HL-60 (cell line): ENCODE results near the gene AOC1.

ENCODE experiments used
- DNase-seq, 2 experiments: peaks; one replicate each; pipeline ENCODE4 v3.0.0-alpha.2; 2010 to 2020; ENCODE audit warnings: low read depth in 1 of 2, low spot score in 1 of 2
- H3K27ac ChIP-seq: fragments of 250-450 bp; sonication (Bioruptor Pico); replicated peaks from 2 replicates; pipeline ENCODE4 v1.5.1; 2020; ENCODE audit warnings: mild to moderate bottlenecking, moderate library complexity
- H3K27me3 ChIP-seq: fragments of 250-450 bp; sonication (Bioruptor Pico); 2 replicates; pipeline ENCODE4 v1.5.1; 2021; ENCODE audit warnings: mild to moderate bottlenecking, moderate library complexity; ENCODE audit not compliant: insufficient read depth, poor library complexity, severe bottlenecking
- H3K4me3 ChIP-seq: replicated peaks from 2 replicates; pipeline ENCODE4 v1.5.1; 2011; ENCODE audit warnings: mild to moderate bottlenecking, control low read depth, low read length; ENCODE audit not compliant: insufficient read depth
- CTCF ChIP-seq: IDR thresholded peaks from one replicate; pipeline ENCODE4 v1.5.1; 2011; ENCODE audit warnings: low read length, control low read depth, inconsistent platforms; ENCODE audit not compliant: insufficient read depth
- GABPA ChIP-seq: IDR thresholded peaks from 2 replicates; pipeline ENCODE4 v1.6.1; 2012; ENCODE audit warnings: low read depth
- POLR2AphosphoS5 ChIP-seq: IDR thresholded peaks from 2 replicates; pipeline ENCODE4 v1.6.1; 2012; ENCODE audit warnings: low read depth
- REST ChIP-seq: IDR thresholded peaks from 2 replicates; pipeline ENCODE4 v1.6.1; 2012; ENCODE audit warnings: low read depth; ENCODE audit not compliant: insufficient replicate concordance
- SPI1 ChIP-seq: IDR thresholded peaks from 2 replicates; pipeline ENCODE4 v1.6.1; 2012; ENCODE audit warnings: low read depth, mild to moderate bottlenecking, borderline replicate concordance

The AOC1 gene

GRCh38 chr7:150830937-150831336 is 21.4 kb upstream of the AOC1 start:
- H3K4me3 ChIP-seq, result no peak overlapping the region
- TF ChIP-seq CTCF, result no peak
- no peak for DNase-seq

GRCh38 chr7:150831851-150832250 is 20.5 kb upstream of the AOC1 start:
- H3K27me3 ChIP-seq, result no peaks in the 10 kb centered on the region
- DNase-seq, result no peak
- no peak overlapping the region for H3K4me3 ChIP-seq
- TF ChIP-seq CTCF (no peak), GABPA (no peak), REST (no peak), SPI1 (no peak), POLR2AphosphoS5 (no peak)
- no peak overlapping the region for H3K27ac ChIP-seq

More at GRCh38 chr7:150830937-150831336, 21.4 kb upstream of the AOC1 start:
- H3K27me3 ChIP-seq, result no peaks in the 10 kb centered on the region
- no peak overlapping the region for H3K27ac ChIP-seq

GRCh38 chr7:150835019-150835418 is 17.3 kb upstream of the AOC1 start:
- no peak overlapping the region for H3K27ac ChIP-seq
- no peak for DNase-seq
- no peak overlapping the region for H3K4me3 ChIP-seq
- no peaks in the 10 kb centered on the region for H3K27me3 ChIP-seq
- no peak for TF ChIP-seq SPI1
- TF ChIP-seq REST, result no peak
- TF ChIP-seq CTCF, result no peak
- no peak for TF ChIP-seq GABPA
- no peak for TF ChIP-seq POLR2AphosphoS5

- no peak for TF ChIP-seq SPI1
- no peak for TF ChIP-seq POLR2AphosphoS5
- no peak for TF ChIP-seq GABPA
- no peak for TF ChIP-seq REST
- TF ChIP-seq CTCF, result no peak
- DNase-seq, result no peak
- Histone ChIP-seq H3K4me3 (no peak overlapping the region), H3K27me3 (no peaks in the 10 kb centered on the region), H3K27ac (no peak overlapping the region)
Observed at GRCh38 chr7:150835702-150836280, 16.5 kb upstream of the AOC1 start.
